Neural cell (in vitro differentiated cells): ENCODE results near the gene AFF1. TPM values are rescaled to one million over a fixed set of nuclear protein-coding genes. Genes with fewer than 3 reads are reported as not detected.

Experiments
- H2AFZ ChIP-seq: fragments of 200-600, 300-800 bp; sonication (generic), shearing (Covaris generic); 2 replicates; pipeline ENCODE4 v1.6.0; 2014; ENCODE audit warnings: low read depth, mild to moderate bottlenecking, antibody characterized with exemption, low read length, moderate library complexity
- H3F3A ChIP-seq: fragments of 200-600 bp; shearing (Covaris generic); 2 replicates; pipeline ENCODE4 v1.6.1; 2016; ENCODE audit warnings: mild to moderate bottlenecking, moderate library complexity, mixed read lengths, antibody characterized with exemption, low read length; ENCODE audit not compliant: insufficient read depth, poor library complexity, severe bottlenecking
- H3K27ac ChIP-seq: fragments of 200-600, 300-800 bp; sonication (generic), shearing (Covaris generic); 2 replicates; pipeline ENCODE4 v1.5.1; 2014; ENCODE audit warnings: mild to moderate bottlenecking, low read length, moderate library complexity
- H3K27me3 ChIP-seq: fragments of 300-800, 200-600 bp; sonication (generic), shearing (Covaris generic); 2 replicates; pipeline ENCODE4 v1.6.0; 2014; ENCODE audit warnings: mild to moderate bottlenecking, low read depth, low read length, moderate library complexity; ENCODE audit not compliant: insufficient read depth
- H3K36me3 ChIP-seq: fragments of 300-800, 200-600 bp; sonication (generic), shearing (Covaris generic); 2 replicates; pipeline ENCODE4 v1.5.1; 2014; ENCODE audit warnings: mild to moderate bottlenecking, antibody characterized with exemption, low read length, moderate library complexity; ENCODE audit not compliant: insufficient read depth
- H3K4me2 ChIP-seq: fragments of 300-800, 200-600 bp; sonication (generic), shearing (Covaris generic); 2 replicates; pipeline ENCODE4 v1.6.0; 2014; ENCODE audit warnings: mild to moderate bottlenecking, low read length
- H3K4me3 ChIP-seq: fragments of 300-800, 200-600 bp; sonication (generic), shearing (Covaris generic); 2 replicates; pipeline ENCODE4 v1.5.1; 2014; ENCODE audit warnings: mild to moderate bottlenecking, low read length, moderate library complexity
- H3K79me2 ChIP-seq: fragments of 200-600 bp; shearing (Covaris generic); replicated peaks from 2 replicates; pipeline ENCODE4 v1.6.0; 2014; ENCODE audit warnings: mild to moderate bottlenecking, low read length, moderate library complexity; ENCODE audit not compliant: insufficient read depth
- H3K9ac ChIP-seq: fragments of 300-800, 200-600 bp; sonication (generic), shearing (Covaris generic); 2 replicates; pipeline ENCODE4 v1.6.1; 2016; ENCODE audit warnings: mild to moderate bottlenecking, low read length, mixed read lengths
- H3K9me2 ChIP-seq: fragments of 200-600 bp; shearing (Covaris generic); 2 replicates; pipeline ENCODE4 v1.6.1; 2016; ENCODE audit warnings: mild to moderate bottlenecking, low read length, mixed read lengths; ENCODE audit not compliant: insufficient read depth
- H3K9me3 ChIP-seq: fragments of 200-600, 300-800 bp; sonication (generic), shearing (Covaris generic); 2 replicates; pipeline ENCODE4 v1.6.1; 2016; ENCODE audit warnings: mild to moderate bottlenecking, mixed run types, low read length, moderate library complexity, mixed read lengths
- H4K20me1 ChIP-seq: fragments of 200-600 bp; shearing (Covaris generic); 2 replicates; pipeline ENCODE4 v1.6.1; 2016; ENCODE audit warnings: mild to moderate bottlenecking, mixed run types; ENCODE audit not compliant: insufficient read depth
- CTCF ChIP-seq: fragments of 450-650 bp; IDR thresholded peaks from 2 replicates; pipeline ENCODE4 v1.5.1; 2014; ENCODE audit warnings: antibody characterized with exemption, mild to moderate bottlenecking, moderate library complexity; ENCODE audit not compliant: poor library complexity, severe bottlenecking
- EP300 ChIP-seq: fragments of 450-650 bp; conservative IDR thresholded peaks from 2 replicates; pipeline ENCODE4 v1.6.1; 2014; ENCODE audit warnings: antibody characterized with exemption, mild to moderate bottlenecking, moderate library complexity; ENCODE audit not compliant: poor library complexity, severe bottlenecking
- EZH2 ChIP-seq: fragments of 200-600, 300-800 bp; shearing (Covaris generic), sonication (generic); IDR thresholded peaks from 2 replicates; pipeline ENCODE4 v1.6.1; 2014; ENCODE audit warnings: antibody characterized with exemption, low read length, borderline replicate concordance, mild to moderate bottlenecking; ENCODE audit not compliant: insufficient read depth, poor library complexity, severe bottlenecking
- MXI1 ChIP-seq: fragments of 450-650 bp; conservative IDR thresholded peaks from 2 replicates; pipeline ENCODE4 v1.6.1; 2014; ENCODE audit warnings: antibody characterized with exemption, mild to moderate bottlenecking; ENCODE audit not compliant: poor library complexity, severe bottlenecking
- POLR2AphosphoS5 ChIP-seq: IDR thresholded peaks from 2 replicates; pipeline ENCODE4 v1.6.1; 2012
- RAD21 ChIP-seq: fragments of 450-650 bp; conservative IDR thresholded peaks from 2 replicates; pipeline ENCODE4 v1.6.1; 2014; ENCODE audit warnings: antibody characterized with exemption, mild to moderate bottlenecking, moderate library complexity
- REST ChIP-seq: IDR thresholded peaks from 2 replicates; pipeline ENCODE4 v1.6.1; 2012; ENCODE audit warnings: borderline replicate concordance
- SMC3 ChIP-seq: fragments of 450-650 bp; conservative IDR thresholded peaks from 2 replicates; pipeline ENCODE4 v1.6.1; 2014; ENCODE audit warnings: antibody characterized with exemption, mild to moderate bottlenecking, moderate library complexity; ENCODE audit not compliant: poor library complexity
- TAF1 ChIP-seq: IDR thresholded peaks from 2 replicates; pipeline ENCODE4 v1.6.1; 2012; ENCODE audit warnings: low read depth
- polyA plus RNA-seq: library from polyadenylated mRNA; depleted of rRNA; stranded (reverse); fragments of >200 nt; gene quantifications from 2 replicates; pipeline ENCODE4 v1.2.3, GENCODE V29; 2014

AFF1 gene
- polyA plus RNA-seq, 1 donor from 2014 or later, result 0.63 TPM

- TF ChIP-seq EZH2 (no peak), EP300 (no peak)
These were observed 6.2 kb downstream of the AFF1 start (continued) for GRCh38 chr4:86940920-86941460.

- H2AFZ ChIP-seq, result no peak overlapping the region
- no peaks in the 10 kb centered on the region for H4K20me1 ChIP-seq
- H3K9me3 ChIP-seq, result no peaks in the 10 kb centered on the region
- H3K9ac ChIP-seq, result no peak overlapping the region
- no peaks in the 10 kb centered on the region for H3F3A ChIP-seq
- peaks cover 3% of the 10 kb centered on the region for H3K27me3 ChIP-seq
- TF ChIP-seq CTCF, result no peak
- no peak for TF ChIP-seq RAD21
- TF ChIP-seq SMC3, result no peak
- no peak for TF ChIP-seq MXI1
- TF ChIP-seq REST, result no peak
- no peak for TF ChIP-seq TAF1
- no peak for TF ChIP-seq EP300
- no peak for TF ChIP-seq EZH2
- no peak for TF ChIP-seq POLR2AphosphoS5
- H3K4me2 ChIP-seq, result no peak overlapping the region
- H3K4me3 ChIP-seq, result no peak overlapping the region
- H3K9me2 ChIP-seq, result no peaks in the 10 kb centered on the region
- no peak overlapping the region for H3K27ac ChIP-seq
- H3K36me3 ChIP-seq, result no peaks in the 10 kb centered on the region
- no peaks in the 10 kb centered on the region for H3K79me2 ChIP-seq
These were observed 7.4 kb downstream of the AFF1 start for GRCh38 chr4:86942185-86942666.

GRCh38 chr4:86944964-86945781 lies 10.4 kb downstream of the AFF1 start:
- Histone ChIP-seq H3K27ac (no peak overlapping the region), H3K4me2 (no peak overlapping the region), H3K4me3 (no peak overlapping the region), H3K9me2 (no peaks in the 10 kb centered on the region), H3K79me2 (no peaks in the 10 kb centered on the region), H4K20me1 (no peaks in the 10 kb centered on the region), H3K27me3 (no peaks in the 10 kb centered on the region), H3F3A (no peaks in the 10 kb centered on the region), H3K9ac (no peak overlapping the region), H3K36me3 (no peaks in the 10 kb centered on the region), H3K9me3 (no peaks in the 10 kb centered on the region), H2AFZ (no peak overlapping the region)
- TF ChIP-seq EP300 (no peak), MXI1 (no peak), REST (no peak), CTCF (no peak), TAF1 (no peak), RAD21 (no peak), EZH2 (no peak), POLR2AphosphoS5 (no peak), SMC3 (no peak)
